DND-41 (cell line): ENCODE measurements around the gene KDM3A.

Source experiments
- ATAC-seq: fragments of 200-7000 bp; cut with Tn5 transposase; 3 replicates; pipeline ENCODE4 v1.9.1; 2021; ENCODE audit warnings: low read depth; ENCODE audit not compliant: insufficient read depth
- DNase-seq: peaks from one replicate; pipeline ENCODE4 v3.0.0-alpha.2; 2020
- H2AFZ ChIP-seq: 2 replicates; pipeline ENCODE4 v1.6.0; 2012; ENCODE audit warnings: low read depth, low read length
- H3K27ac ChIP-seq: 2 replicates; pipeline ENCODE4 v1.5.1; 2012; ENCODE audit warnings: low read length, inconsistent platforms
- H3K27me3 ChIP-seq: fragments of 200-600 bp; sonication (generic); 2 replicates; pipeline ENCODE4 v1.6.0; 2012; ENCODE audit warnings: low read length, mild to moderate bottlenecking, inconsistent platforms; ENCODE audit not compliant: insufficient read depth, poor library complexity
- H3K36me3 ChIP-seq: 2 replicates; pipeline ENCODE4 v1.5.1; 2012; ENCODE audit warnings: low read length, inconsistent platforms; ENCODE audit not compliant: insufficient read depth
- H3K4me1 ChIP-seq: 2 replicates; pipeline ENCODE4 v1.5.1; 2012; ENCODE audit warnings: mild to moderate bottlenecking, low read length; ENCODE audit not compliant: insufficient read depth
- H3K4me2 ChIP-seq: 2 replicates; pipeline ENCODE4 v1.6.0; 2012; ENCODE audit warnings: mild to moderate bottlenecking, moderate library complexity, low read length, inconsistent platforms; ENCODE audit not compliant: insufficient read depth
- H3K4me3 ChIP-seq, 2 experiments: fragments of 200-600 bp in 1 of 2; shearing (Covaris generic) in 1 of 2; 2 replicates each; pipeline ENCODE4 v1.5.1; 2012 to 2016; ENCODE audit warnings: inconsistent platforms in 2 of 2, low read length in 2 of 2, mild to moderate bottlenecking in 2 of 2, low read depth in 1 of 2, moderate library complexity in 1 of 2
- H3K79me2 ChIP-seq: 2 replicates; pipeline ENCODE4 v1.6.0; 2012; ENCODE audit warnings: low read length, inconsistent platforms; ENCODE audit not compliant: insufficient read depth
- H3K9ac ChIP-seq: 2 replicates; pipeline ENCODE4 v1.6.0; 2012; ENCODE audit warnings: low read depth, mild to moderate bottlenecking, inconsistent platforms, low read length, moderate library complexity
- H3K9me3 ChIP-seq: 2 replicates; pipeline ENCODE4 v1.5.1; 2012; ENCODE audit warnings: low read length, moderate library complexity, mild to moderate bottlenecking, inconsistent platforms; ENCODE audit not compliant: insufficient read depth, severe bottlenecking
- H4K20me1 ChIP-seq: 2 replicates; pipeline ENCODE4 v1.6.0; 2012; ENCODE audit warnings: low read length; ENCODE audit not compliant: insufficient read depth
- EZH2 ChIP-seq: IDR thresholded peaks from 3 replicates; pipeline ENCODE4 v1.6.1; 2012; ENCODE audit warnings: borderline replicate concordance, low read depth, mild to moderate bottlenecking, moderate library complexity, low read length, inconsistent platforms; ENCODE audit not compliant: severe bottlenecking
- TF ChIP-seq, protein P1 (sequence below): IDR thresholded peaks from 2 replicates; pipeline ENCODE4 v1.5.1; 2012; ENCODE audit warnings: borderline replicate concordance, low read length, moderate library complexity, mild to moderate bottlenecking; ENCODE audit not compliant: poor library complexity, severe bottlenecking; ENCODE audit errors: extremely low read depth

KDM3A gene

GRCh38 chr2:86461042-86461743 is 20.0 kb downstream of the KDM3A start:
- Histone ChIP-seq H3K36me3 (peaks cover 100% of the 10 kb centered on the region), H3K9ac (no peak overlapping the region), H3K4me1 (0 out of 2 replicates have a peak, but pooled peaks cover under 1% of the 10 kb centered on the region), H3K79me2 (peaks cover 53% of the 10 kb centered on the region), H3K4me2 (no peak overlapping the region), H3K9me3 (no peaks in the 10 kb centered on the region), H3K27me3 (no peaks in the 10 kb centered on the region), H3K27ac (no peak overlapping the region), H3K4me3 (no peak overlapping the region), H4K20me1 (peaks cover 7% of the 10 kb centered on the region), H2AFZ (no peak overlapping the region)
- ATAC-seq (no peak), DNase-seq (no peak)
- no peak for TF ChIP-seq EZH2
- TF ChIP-seq, protein P1, sequence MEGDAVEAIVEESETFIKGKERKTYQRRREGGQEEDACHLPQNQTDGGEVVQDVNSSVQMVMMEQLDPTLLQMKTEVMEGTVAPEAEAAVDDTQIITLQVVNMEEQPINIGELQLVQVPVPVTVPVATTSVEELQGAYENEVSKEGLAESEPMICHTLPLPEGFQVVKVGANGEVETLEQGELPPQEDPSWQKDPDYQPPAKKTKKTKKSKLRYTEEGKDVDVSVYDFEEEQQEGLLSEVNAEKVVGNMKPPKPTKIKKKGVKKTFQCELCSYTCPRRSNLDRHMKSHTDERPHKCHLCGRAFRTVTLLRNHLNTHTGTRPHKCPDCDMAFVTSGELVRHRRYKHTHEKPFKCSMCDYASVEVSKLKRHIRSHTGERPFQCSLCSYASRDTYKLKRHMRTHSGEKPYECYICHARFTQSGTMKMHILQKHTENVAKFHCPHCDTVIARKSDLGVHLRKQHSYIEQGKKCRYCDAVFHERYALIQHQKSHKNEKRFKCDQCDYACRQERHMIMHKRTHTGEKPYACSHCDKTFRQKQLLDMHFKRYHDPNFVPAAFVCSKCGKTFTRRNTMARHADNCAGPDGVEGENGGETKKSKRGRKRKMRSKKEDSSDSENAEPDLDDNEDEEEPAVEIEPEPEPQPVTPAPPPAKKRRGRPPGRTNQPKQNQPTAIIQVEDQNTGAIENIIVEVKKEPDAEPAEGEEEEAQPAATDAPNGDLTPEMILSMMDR, result no peak

DNA sequence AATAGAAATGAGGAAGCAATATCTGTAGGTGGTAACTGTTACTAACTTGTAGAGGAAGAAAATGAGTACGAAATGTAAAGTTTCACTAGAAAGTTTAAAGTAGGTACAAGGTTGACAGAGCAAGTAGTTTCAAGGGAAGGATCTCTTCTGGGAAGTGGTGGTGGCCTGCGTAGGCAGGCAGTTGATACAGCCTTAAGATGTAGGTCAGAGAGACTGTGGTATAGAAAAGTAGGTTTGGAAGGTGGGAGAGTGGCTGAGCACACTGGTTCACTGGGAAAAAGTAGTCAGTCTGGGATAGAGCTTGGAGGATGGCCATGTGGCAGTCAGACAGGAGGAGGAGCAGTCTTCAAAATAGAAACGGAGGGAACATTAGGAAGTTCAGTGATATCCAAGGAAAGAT is 23.5 kb downstream of the KDM3A start:
- ATAC-seq, result no peak
- Histone ChIP-seq H2AFZ (no peak overlapping the region), H3K36me3 (peaks cover 100% of the 10 kb centered on the region), H4K20me1 (peaks cover 3% of the 10 kb centered on the region), H3K4me3 (no peak overlapping the region), H3K9ac (no peak overlapping the region), H3K27ac (no peak overlapping the region), H3K4me2 (no peak overlapping the region), H3K79me2 (peaks cover 52% of the 10 kb centered on the region), H3K9me3 (no peaks in the 10 kb centered on the region), H3K4me1 (peaks cover 34% of the 10 kb centered on the region), H3K27me3 (no peaks in the 10 kb centered on the region)
- TF ChIP-seq, protein P1, result no peak
- TF ChIP-seq EZH2, result no peak
- no peak for DNase-seq

- H3K27ac ChIP-seq, result no peak overlapping the region
- no peak overlapping the region for H3K4me3 ChIP-seq
- no peak overlapping the region for H2AFZ ChIP-seq
- no peak overlapping the region for H3K4me2 ChIP-seq
- ATAC-seq (no peak), DNase-seq (no peak)
- H4K20me1 ChIP-seq, result peaks cover 3% of the 10 kb centered on the region
- TF ChIP-seq, protein P1, result no peak
- TF ChIP-seq EZH2, result no peak
- peaks cover 56% of the 10 kb centered on the region for H3K79me2 ChIP-seq
- no peak overlapping the region for H3K9ac ChIP-seq
- peaks cover 99% of the 10 kb centered on the region for H3K36me3 ChIP-seq
- no peaks in the 10 kb centered on the region for H3K27me3 ChIP-seq
- no peaks in the 10 kb centered on the region for H3K9me3 ChIP-seq
- peaks cover 37% of the 10 kb centered on the region for H3K4me1 ChIP-seq
Observed at GRCh38 chr2:86466306-86466705, 25.1 kb downstream of the KDM3A start.
